ENCODE measurements around the gene FBXW7.

The FBXW7 gene

GRCh38 chr4:152294331-152294730 is 241.6 kb downstream of the FBXW7 start:
- H3K27me3 ChIP-seq (ENCODE audit: control insufficient read depth in 2 of 2, insufficient read depth in 2 of 2, low read length in 2 of 2), result no peaks in the 10 kb centered on the region
- no peak overlapping the region for H3K4me3 ChIP-seq (ENCODE audit: low read length in 2 of 2)
- H3K9ac ChIP-seq (ENCODE audit: low read depth in 1 of 2, low read length in 2 of 2), result no peak overlapping the region
- H3K4me1 ChIP-seq (ENCODE audit: control insufficient read depth in 2 of 2, insufficient read depth in 2 of 2, low read length in 2 of 2), result no peaks in the 10 kb centered on the region
- H3K36me3 ChIP-seq (ENCODE audit: control insufficient read depth in 2 of 2, insufficient read depth in 2 of 2, low read length in 2 of 2), result no peaks in the 10 kb centered on the region
- H3K27ac ChIP-seq (ENCODE audit: low read depth in 2 of 2, low read length in 2 of 2), result no peak overlapping the region
- no peaks in the 10 kb centered on the region for H3K9me3 ChIP-seq (ENCODE audit: control insufficient read depth in 2 of 2, low read length in 2 of 2)

GRCh38 chr4:152293527-152293926 is 242.4 kb downstream of the FBXW7 start:
- Histone ChIP-seq H3K4me3 (ENCODE audit: low read length in 2 of 2) (no peak overlapping the region), H3K4me1 (ENCODE audit: control insufficient read depth in 2 of 2, insufficient read depth in 2 of 2, low read length in 2 of 2) (no peaks in the 10 kb centered on the region), H3K9ac (ENCODE audit: low read depth in 1 of 2, low read length in 2 of 2) (no peak overlapping the region), H3K36me3 (ENCODE audit: control insufficient read depth in 2 of 2, insufficient read depth in 2 of 2, low read length in 2 of 2) (no peaks in the 10 kb centered on the region), H3K27me3 (ENCODE audit: control insufficient read depth in 2 of 2, insufficient read depth in 2 of 2, low read length in 2 of 2) (no peaks in the 10 kb centered on the region), H3K9me3 (ENCODE audit: control insufficient read depth in 2 of 2, low read length in 2 of 2) (no peaks in the 10 kb centered on the region), H3K27ac (ENCODE audit: low read depth in 2 of 2, low read length in 2 of 2) (no peak overlapping the region)

GRCh38 chr4:152290366-152290921 is 245.4 kb downstream of the FBXW7 start:
- Histone ChIP-seq H3K9me3 (ENCODE audit: control insufficient read depth in 2 of 2, low read length in 2 of 2) (no peaks in the 10 kb centered on the region), H3K27me3 (ENCODE audit: control insufficient read depth in 2 of 2, insufficient read depth in 2 of 2, low read length in 2 of 2) (no peaks in the 10 kb centered on the region), H3K27ac (ENCODE audit: low read depth in 2 of 2, low read length in 2 of 2) (no peak overlapping the region), H3K4me3 (ENCODE audit: low read length in 2 of 2) (no peak overlapping the region), H3K9ac (ENCODE audit: low read depth in 1 of 2, low read length in 2 of 2) (no peak overlapping the region), H3K4me1 (ENCODE audit: control insufficient read depth in 2 of 2, insufficient read depth in 2 of 2, low read length in 2 of 2) (no peaks in the 10 kb centered on the region), H3K36me3 (ENCODE audit: control insufficient read depth in 2 of 2, insufficient read depth in 2 of 2, low read length in 2 of 2) (no peaks in the 10 kb centered on the region)

- Histone ChIP-seq H3K27me3 (ENCODE audit: control insufficient read depth in 2 of 2, insufficient read depth in 2 of 2, low read length in 2 of 2) (no peaks in the 10 kb centered on the region), H3K9me3 (ENCODE audit: control insufficient read depth in 2 of 2, low read length in 2 of 2) (no peaks in the 10 kb centered on the region), H3K36me3 (ENCODE audit: control insufficient read depth in 2 of 2, insufficient read depth in 2 of 2, low read length in 2 of 2) (no peaks in the 10 kb centered on the region), H3K27ac (ENCODE audit: low read depth in 2 of 2, low read length in 2 of 2) (no peak overlapping the region), H3K4me3 (ENCODE audit: low read length in 2 of 2) (no peak overlapping the region), H3K9ac (ENCODE audit: low read depth in 1 of 2, low read length in 2 of 2) (no peak overlapping the region), H3K4me1 (ENCODE audit: control insufficient read depth in 2 of 2, insufficient read depth in 2 of 2, low read length in 2 of 2) (no peaks in the 10 kb centered on the region)
Observed at GRCh38 chr4:152289941-152290340, 246.0 kb downstream of the FBXW7 start.

GRCh38 chr4:152289541-152289940 is 246.4 kb downstream of the FBXW7 start:
- no peaks in the 10 kb centered on the region for H3K36me3 ChIP-seq (ENCODE audit: control insufficient read depth in 2 of 2, insufficient read depth in 2 of 2, low read length in 2 of 2)
- H3K9ac ChIP-seq (ENCODE audit: low read depth in 1 of 2, low read length in 2 of 2), result no peak overlapping the region
- H3K4me3 ChIP-seq (ENCODE audit: low read length in 2 of 2), result no peak overlapping the region
- no peaks in the 10 kb centered on the region for H3K4me1 ChIP-seq (ENCODE audit: control insufficient read depth in 2 of 2, insufficient read depth in 2 of 2, low read length in 2 of 2)
- H3K27me3 ChIP-seq (ENCODE audit: control insufficient read depth in 2 of 2, insufficient read depth in 2 of 2, low read length in 2 of 2), result no peaks in the 10 kb centered on the region
- no peak overlapping the region for H3K27ac ChIP-seq (ENCODE audit: low read depth in 2 of 2, low read length in 2 of 2)
- H3K9me3 ChIP-seq (ENCODE audit: control insufficient read depth in 2 of 2, low read length in 2 of 2), result no peaks in the 10 kb centered on the region

GRCh38 chr4:152283801-152284470 is 252.0 kb downstream of the FBXW7 start:
- Histone ChIP-seq H3K36me3 (ENCODE audit: control insufficient read depth in 2 of 2, insufficient read depth in 2 of 2, low read length in 2 of 2) (no peaks in the 10 kb centered on the region), H3K4me3 (ENCODE audit: low read length in 2 of 2) (no peak overlapping the region), H3K9me3 (ENCODE audit: control insufficient read depth in 2 of 2, low read length in 2 of 2) (no peaks in the 10 kb centered on the region), H3K4me1 (ENCODE audit: control insufficient read depth in 2 of 2, insufficient read depth in 2 of 2, low read length in 2 of 2) (peaks cover 0 to 4% of the 10 kb centered on the region in 2 donors), H3K27me3 (ENCODE audit: control insufficient read depth in 2 of 2, insufficient read depth in 2 of 2, low read length in 2 of 2) (no peaks in the 10 kb centered on the region), H3K27ac (ENCODE audit: low read depth in 2 of 2, low read length in 2 of 2) (no peak overlapping the region), H3K9ac (ENCODE audit: low read depth in 1 of 2, low read length in 2 of 2) (no peak overlapping the region)

- H3K4me3 ChIP-seq (ENCODE audit: low read length in 2 of 2), result no peak overlapping the region
- no peak overlapping the region for H3K27ac ChIP-seq (ENCODE audit: low read depth in 2 of 2, low read length in 2 of 2)
- peaks cover 4% of the 10 kb centered on the region in 2 donors for H3K4me1 ChIP-seq (ENCODE audit: control insufficient read depth in 2 of 2, insufficient read depth in 2 of 2, low read length in 2 of 2)
- no peak overlapping the region for H3K9ac ChIP-seq (ENCODE audit: low read depth in 1 of 2, low read length in 2 of 2)
- no peaks in the 10 kb centered on the region for H3K9me3 ChIP-seq (ENCODE audit: control insufficient read depth in 2 of 2, low read length in 2 of 2)
- no peaks in the 10 kb centered on the region for H3K27me3 ChIP-seq (ENCODE audit: control insufficient read depth in 2 of 2, insufficient read depth in 2 of 2, low read length in 2 of 2)
- no peaks in the 10 kb centered on the region for H3K36me3 ChIP-seq (ENCODE audit: control insufficient read depth in 2 of 2, insufficient read depth in 2 of 2, low read length in 2 of 2)
Observed at GRCh38 chr4:152281822-152282221, 254.1 kb downstream of the FBXW7 start.

- Histone ChIP-seq H3K27ac (ENCODE audit: low read depth in 2 of 2, low read length in 2 of 2) (no peak overlapping the region), H3K36me3 (ENCODE audit: control insufficient read depth in 2 of 2, insufficient read depth in 2 of 2, low read length in 2 of 2) (no peaks in the 10 kb centered on the region), H3K9me3 (ENCODE audit: control insufficient read depth in 2 of 2, low read length in 2 of 2) (no peaks in the 10 kb centered on the region), H3K4me1 (ENCODE audit: control insufficient read depth in 2 of 2, insufficient read depth in 2 of 2, low read length in 2 of 2) (peaks cover 4% of the 10 kb centered on the region in 2 donors), H3K27me3 (ENCODE audit: control insufficient read depth in 2 of 2, insufficient read depth in 2 of 2, low read length in 2 of 2) (no peaks in the 10 kb centered on the region), H3K4me3 (ENCODE audit: low read length in 2 of 2) (no peak overlapping the region), H3K9ac (ENCODE audit: low read depth in 1 of 2, low read length in 2 of 2) (no peak overlapping the region)
Observed at GRCh38 chr4:152281211-152281610, 254.7 kb downstream of the FBXW7 start.

- H3K27ac ChIP-seq (ENCODE audit: low read depth in 2 of 2, low read length in 2 of 2), result no peak overlapping the region
- no peaks in the 10 kb centered on the region for H3K36me3 ChIP-seq (ENCODE audit: control insufficient read depth in 2 of 2, insufficient read depth in 2 of 2, low read length in 2 of 2)
- peaks cover 4% of the 10 kb centered on the region in 2 donors for H3K4me1 ChIP-seq (ENCODE audit: control insufficient read depth in 2 of 2, insufficient read depth in 2 of 2, low read length in 2 of 2)
- H3K9me3 ChIP-seq (ENCODE audit: control insufficient read depth in 2 of 2, low read length in 2 of 2), result no peaks in the 10 kb centered on the region
- H3K9ac ChIP-seq (ENCODE audit: low read depth in 1 of 2, low read length in 2 of 2), result no peak overlapping the region
- H3K4me3 ChIP-seq (ENCODE audit: low read length in 2 of 2), result no peak overlapping the region
- H3K27me3 ChIP-seq (ENCODE audit: control insufficient read depth in 2 of 2, insufficient read depth in 2 of 2, low read length in 2 of 2), result no peaks in the 10 kb centered on the region
Observed at GRCh38 chr4:152279234-152279566, 256.7 kb downstream of the FBXW7 start.

GRCh38 chr4:152278505-152279233 is 257.2 kb downstream of the FBXW7 start:
- Histone ChIP-seq H3K27me3 (ENCODE audit: control insufficient read depth in 2 of 2, insufficient read depth in 2 of 2, low read length in 2 of 2) (no peaks in the 10 kb centered on the region), H3K9ac (ENCODE audit: low read depth in 1 of 2, low read length in 2 of 2) (no peak overlapping the region), H3K36me3 (ENCODE audit: control insufficient read depth in 2 of 2, insufficient read depth in 2 of 2, low read length in 2 of 2) (no peaks in the 10 kb centered on the region), H3K27ac (ENCODE audit: low read depth in 2 of 2, low read length in 2 of 2) (peak overlapping the region in 1 of 2 donors; percentile 13), H3K4me3 (ENCODE audit: low read length in 2 of 2) (no peak overlapping the region), H3K9me3 (ENCODE audit: control insufficient read depth in 2 of 2, low read length in 2 of 2) (no peaks in the 10 kb centered on the region), H3K4me1 (ENCODE audit: control insufficient read depth in 2 of 2, insufficient read depth in 2 of 2, low read length in 2 of 2) (peaks cover 4% of the 10 kb centered on the region in 2 donors)

Data from mucosa of rectum (tissue), 2 donors.